ENCODE data around the gene SERTAD3. TPM values are rescaled to one million over a fixed set of nuclear protein-coding genes. Genes with fewer than 3 reads are reported as not detected.
A peak's percentile ranks its signal among the peaks of the same experiment; 100 is the strongest.

SERTAD3 gene
- total and polyA plus RNA-seq, 10 of the 15 experiments (the other 5 are each of a cell fraction or from before 2014, with no cell fraction given), result 4.2 to 22.4 (median 13.7) TPM

- TF ChIP-seq ESRRA (IDR thresholded peaks at IDR 0.05; ENCODE audit: low read length) (no peak), IRF5 (IDR thresholded peaks at IDR 0.05; ENCODE audit: borderline replicate concordance) (no peak), E2F8 (IDR thresholded peaks at IDR 0.05; ENCODE audit: low read depth, partially characterized antibody) (no peak), JUND (IDR thresholded peaks at IDR 0.05; ENCODE audit: low read depth, low read length) (no peak), TBL1XR1 (IDR thresholded peaks at IDR 0.05; ENCODE audit: low read depth, low read length) (no peak), CHD1 (IDR thresholded peaks at IDR 0.05; ENCODE audit: low read depth, low read length) (no peak), NR2C1 (IDR thresholded peaks at IDR 0.05) (no peak), LARP7 (IDR thresholded peaks at IDR 0.05) (no peak), CBFB (IDR thresholded peaks at IDR 0.05; ENCODE audit: low read depth) (no peak), CBX3 (IDR thresholded peaks at IDR 0.05; ENCODE audit: borderline replicate concordance, low read depth) (no peak), MAX (IDR thresholded peaks at IDR 0.05; ENCODE audit: low read depth, low read length) (no peak), RELB (IDR thresholded peaks at IDR 0.05; ENCODE audit: low read depth) (peak; percentile 82), ATF3 (IDR thresholded peaks at IDR 0.05; ENCODE audit: borderline replicate concordance, extremely low read depth, low read depth, low read length) (no peak), YY1 (IDR thresholded peaks at IDR 0.05; ENCODE audit: low read depth, low read length) (peak; percentile 78; the same call in 1 of the 2 replicates), SUPT20H (IDR thresholded peaks at IDR 0.05; ENCODE audit: borderline replicate concordance, control insufficient read depth, low read depth, low read length) (no peak), ZBTB40 (IDR thresholded peaks at IDR 0.05; ENCODE audit: borderline replicate concordance) (no peak), STAT3 (IDR thresholded peaks at IDR 0.05; ENCODE audit: low read depth, low read length) (no peak), POLR2AphosphoS5 (IDR thresholded peaks at IDR 0.05; ENCODE audit: low read length) (no peak), BMI1 (IDR thresholded peaks at IDR 0.05; ENCODE audit: borderline replicate concordance) (no peak)
Observed at GRCh38 chr19:40433391-40434216, 10.5 kb downstream of the SERTAD3 start (continued).

Measured in GM12878 (cell line).